ENCODE measurements around the gene HDAC4. TPM values are rescaled to one million over a fixed set of nuclear protein-coding genes. Genes with fewer than 3 reads are reported as not detected.

Gene HDAC4
- total and polyA plus RNA-seq, 2 of the 8 experiments (the other 6 are each of a cell fraction or from before 2014, with no cell fraction given): 15.4 to 31.5 TPM

DNA sequence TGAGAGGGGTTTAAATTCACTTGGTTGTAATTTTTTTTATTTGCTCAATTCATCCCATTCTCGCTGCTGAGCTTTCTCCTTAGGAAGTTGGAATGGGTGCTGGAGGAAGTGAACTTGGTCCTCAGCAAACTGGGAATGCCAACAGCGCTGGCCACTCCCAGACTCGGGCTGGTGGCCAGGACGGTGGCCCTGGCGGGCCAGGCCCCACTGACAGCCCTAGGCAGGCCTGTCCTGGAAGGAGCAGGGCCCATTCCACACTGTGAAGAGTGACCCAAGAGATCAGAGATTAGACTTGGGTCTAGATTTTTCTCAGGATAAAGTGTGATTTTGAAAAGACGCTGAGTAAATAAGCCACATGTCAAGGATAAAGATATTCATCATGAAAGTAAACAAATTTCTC is 132.7 kb downstream of the HDAC4 start (continued):
- TF ChIP-seq CHD7 (IDR thresholded peaks at IDR 0.05; ENCODE audit: insufficient replicate concordance, low read length) (no peak), TBP (IDR thresholded peaks at IDR 0.05; ENCODE audit: low read depth, low read length) (no peak), EP300 (IDR thresholded peaks at IDR 0.05; ENCODE audit: borderline replicate concordance in 1 of 2, low read depth in 2 of 2, low read length in 2 of 2) (no peak), KDM4A (IDR thresholded peaks at IDR 0.05; ENCODE audit: low read depth, low read length, severe bottlenecking) (no peak), CHD1 (IDR thresholded peaks at IDR 0.05; ENCODE audit: low read depth, low read length) (no peak), NRF1 (IDR thresholded peaks at IDR 0.05; ENCODE audit: low read depth, low read length) (no peak)

All from H1 (cell line).